GM18502 (cell line): ENCODE data around the gene ASCL5.

ENCODE experiments used
- ATAC-seq: cut with Tn5 transposase; IDR thresholded peaks from one replicate; pipeline ENCODE4 v1.9.1; 2021; ENCODE audit warnings: mild to moderate bottlenecking; ENCODE audit not compliant: unreplicated experiment, poor library complexity

ASCL5 gene

GRCh38 chr1:201154389-201155165 is 27.6 kb upstream of the ASCL5 start, which contains the start of gene TMEM9:
Gene TMEM9, minus strand, starts transcription at chr1:201154474. Its CDS starts 551 bp downstream, at chr1:201153923.
- peak; percentile 99 for ATAC-seq

- ATAC-seq: peak; percentile 72
Measured at GRCh38 chr1:201153474-201154388, 26.7 kb upstream of the ASCL5 start.

GRCh38 chr1:201149400-201149799 is 22.4 kb upstream of the ASCL5 start:
- ATAC-seq: no peak

- no peak for ATAC-seq
Measured at GRCh38 chr1:201147396-201148015, 20.5 kb upstream of the ASCL5 start.

GRCh38 chr1:201146626-201147390 is 19.8 kb upstream of the ASCL5 start:
- ATAC-seq: no peak

GRCh38 chr1:201145816-201146215 is 18.8 kb upstream of the ASCL5 start:
- ATAC-seq: no peak

- ATAC-seq: no peak
Measured at GRCh38 chr1:201145132-201145531, 18.1 kb upstream of the ASCL5 start.

GRCh38 chr1:201144701-201145100 is 17.7 kb upstream of the ASCL5 start:
- no peak for ATAC-seq

GRCh38 chr1:201143726-201144635 is 17.0 kb upstream of the ASCL5 start:
- ATAC-seq: no peak

GRCh38 chr1:201142849-201143725 is 16.1 kb upstream of the ASCL5 start:
- no peak for ATAC-seq

GRCh38 chr1:201142011-201142848 is 15.2 kb upstream of the ASCL5 start:
- ATAC-seq: no peak

GRCh38 chr1:201141418-201141817 is 14.4 kb upstream of the ASCL5 start:
- ATAC-seq: no peak

GRCh38 chr1:201140941-201141260 is 13.9 kb upstream of the ASCL5 start:
- ATAC-seq: no peak

GRCh38 chr1:201140235-201140940 is 13.4 kb upstream of the ASCL5 start:
- no peak for ATAC-seq

GRCh38 chr1:201139756-201140155 is 12.8 kb upstream of the ASCL5 start:
- ATAC-seq: no peak

- no peak for ATAC-seq
Measured at GRCh38 chr1:201139306-201139705, 12.3 kb upstream of the ASCL5 start.

GRCh38 chr1:201138311-201138840 is 11.4 kb upstream of the ASCL5 start:
- no peak for ATAC-seq
